Body of pancreas (tissue), 4 donors: ENCODE measurements around the gene LHX5.

Experiments used
- POLR2A ChIP-seq, 3 donors: fragments of 450-650 bp; IDR thresholded peaks; one replicate each; pipeline ENCODE4 v1.6.1; 2016; ENCODE audit warnings: antibody characterized with exemption in 3 of 3, mild to moderate bottlenecking in 2 of 3
- TF ChIP-seq, protein P1 (sequence below), 7 experiments: fragments of 450-650 bp in 4 of 7; fragments of 200-600 bp in 3 of 7; sonication (generic) in 3 of 7; IDR thresholded peaks; one replicate each; pipeline ENCODE4 v1.5.1; 2016 to 2019; ENCODE audit warnings: antibody characterized with exemption in 7 of 7

DNA sequence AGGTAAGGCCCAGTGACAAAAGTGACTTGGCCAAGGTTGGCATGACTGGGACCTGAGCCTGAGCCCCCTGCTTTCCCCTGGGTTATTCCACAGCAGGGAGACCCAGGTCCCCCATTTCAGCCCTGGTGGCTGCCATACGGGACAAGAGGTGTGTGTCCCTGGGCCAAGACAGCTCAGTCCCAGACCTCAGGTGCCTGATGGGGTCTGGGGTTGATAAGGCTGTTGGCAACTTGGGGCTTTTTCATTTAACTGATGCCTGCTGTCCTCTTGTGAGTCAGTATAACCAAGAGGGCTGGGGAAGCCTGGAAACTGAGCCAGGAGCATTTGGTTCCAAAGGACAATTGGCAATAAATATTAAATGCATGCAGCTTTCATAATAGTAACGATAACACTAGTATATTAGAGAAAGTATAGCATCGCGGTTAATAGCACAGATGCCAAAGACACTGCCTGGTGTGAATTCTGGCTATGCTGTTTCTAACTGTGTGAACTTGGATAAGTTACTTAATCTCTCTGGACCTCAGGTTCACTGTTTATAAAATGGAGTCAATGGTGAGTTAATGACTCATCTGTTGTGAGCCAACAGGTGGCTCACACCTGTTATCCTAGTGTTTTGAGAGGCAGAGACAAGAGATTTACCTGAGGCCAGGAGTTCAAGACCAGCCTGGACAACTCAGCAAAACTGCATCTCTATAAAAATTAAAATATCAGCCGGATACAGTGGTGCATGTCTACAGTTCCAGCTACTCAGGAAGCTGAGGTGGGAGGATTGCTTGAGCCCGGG, 48.6 kb downstream of the LHX5 start:
- TF ChIP-seq POLR2A (IDR thresholded peaks at IDR 0.05): no peak
- TF ChIP-seq, protein P1, sequence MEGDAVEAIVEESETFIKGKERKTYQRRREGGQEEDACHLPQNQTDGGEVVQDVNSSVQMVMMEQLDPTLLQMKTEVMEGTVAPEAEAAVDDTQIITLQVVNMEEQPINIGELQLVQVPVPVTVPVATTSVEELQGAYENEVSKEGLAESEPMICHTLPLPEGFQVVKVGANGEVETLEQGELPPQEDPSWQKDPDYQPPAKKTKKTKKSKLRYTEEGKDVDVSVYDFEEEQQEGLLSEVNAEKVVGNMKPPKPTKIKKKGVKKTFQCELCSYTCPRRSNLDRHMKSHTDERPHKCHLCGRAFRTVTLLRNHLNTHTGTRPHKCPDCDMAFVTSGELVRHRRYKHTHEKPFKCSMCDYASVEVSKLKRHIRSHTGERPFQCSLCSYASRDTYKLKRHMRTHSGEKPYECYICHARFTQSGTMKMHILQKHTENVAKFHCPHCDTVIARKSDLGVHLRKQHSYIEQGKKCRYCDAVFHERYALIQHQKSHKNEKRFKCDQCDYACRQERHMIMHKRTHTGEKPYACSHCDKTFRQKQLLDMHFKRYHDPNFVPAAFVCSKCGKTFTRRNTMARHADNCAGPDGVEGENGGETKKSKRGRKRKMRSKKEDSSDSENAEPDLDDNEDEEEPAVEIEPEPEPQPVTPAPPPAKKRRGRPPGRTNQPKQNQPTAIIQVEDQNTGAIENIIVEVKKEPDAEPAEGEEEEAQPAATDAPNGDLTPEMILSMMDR (IDR thresholded peaks at IDR 0.05): no peak
